NCI-H2107 (cell line): Measurements from ENCODE around the gene UFC1.
"Not testable (repeated sequence)": the region's sequence is repeated elsewhere in the genome, so short reads cannot be mapped to it uniquely, and the experiment has no call there.

Experiments used
- DNase-seq: peaks from one replicate; lab custom pipeline; 2025; lab: John Stamatoyannopoulos, UW

Gene UFC1

GRCh38 chr1:161153682-161154337, at the start of gene UFC1:
UFC1 (plus strand) TSS chr1:161153978; CDS start chr1:161153998, 20 bp downstream.
- DNase-seq, result peak; percentile 79

- no peak for DNase-seq
These were observed 47.3 kb upstream of the UFC1 start for GRCh38 chr1:161106431-161106830.

GRCh38 chr1:161111117-161111516, 42.7 kb upstream of the UFC1 start:
- no peak for DNase-seq

GRCh38 chr1:161111527-161111926, 42.3 kb upstream of the UFC1 start:
- DNase-seq, result no peak

GRCh38 chr1:161113915-161114314, 39.9 kb upstream of the UFC1 start:
- DNase-seq, result no peak

GRCh38 chr1:161114556-161114955, 39.2 kb upstream of the UFC1 start:
- no peak for DNase-seq

GRCh38 chr1:161115132-161115711, 38.6 kb upstream of the UFC1 start:
- no peak for DNase-seq

GRCh38 chr1:161115961-161116360, 37.8 kb upstream of the UFC1 start:
- DNase-seq, result not testable (repeated sequence)

- peak; percentile 71 for DNase-seq
These were observed 35.8 kb upstream of the UFC1 start, which contains the start of the genes NIT1 and PFDN2 for GRCh38 chr1:161117759-161118581. NIT1 (plus strand) TSS chr1:161118105; CDS start chr1:161118177, 72 bp downstream. PFDN2 (minus strand) TSS chr1:161118037; CDS start chr1:161118026, 11 bp downstream.

- no peak for DNase-seq
These were observed 34.5 kb upstream of the UFC1 start for GRCh38 chr1:161119092-161119903.

GRCh38 chr1:161121042-161121650, 32.6 kb upstream of the UFC1 start:
- no peak for DNase-seq

GRCh38 chr1:161121834-161122233, 31.9 kb upstream of the UFC1 start:
- DNase-seq, result no peak

GRCh38 chr1:161122967-161123366, 30.8 kb upstream of the UFC1 start:
- no peak for DNase-seq

- DNase-seq, result no peak
These were observed 26.1 kb upstream of the UFC1 start for GRCh38 chr1:161127649-161128048.

- DNase-seq, result no peak
These were observed 25.0 kb upstream of the UFC1 start for GRCh38 chr1:161128591-161129420.

GRCh38 chr1:161130266-161130665, 23.5 kb upstream of the UFC1 start:
- no peak for DNase-seq

- no peak for DNase-seq
These were observed 22.0 kb upstream of the UFC1 start for GRCh38 chr1:161131523-161132409.

- peak; percentile 93 for DNase-seq
These were observed 21.2 kb upstream of the UFC1 start, which contains the start of gene DEDD for GRCh38 chr1:161132410-161133219. DEDD (minus strand) TSS chr1:161132667; CDS start chr1:161124462, 8,205 bp downstream.
